GM19467 (cell line): ENCODE results near the gene STX8.
"Not testable (repeated sequence)": the region's sequence is repeated elsewhere in the genome, so short reads cannot be mapped to it uniquely, and the experiment has no call there.

ENCODE experiments used
- ATAC-seq: cut with Tn5 transposase; IDR thresholded peaks from one replicate; pipeline ENCODE4 v1.9.1; 2021; ENCODE audit warnings: mild to moderate bottlenecking, moderate library complexity; ENCODE audit not compliant: unreplicated experiment

STX8 gene

GRCh38 chr17:9355231-9355630 lies 220.4 kb downstream of the STX8 start:
- not testable (repeated sequence) for ATAC-seq

- ATAC-seq: no peak
Observed at GRCh38 chr17:9350080-9350479, 225.5 kb downstream of the STX8 start.

- no peak for ATAC-seq
Observed at GRCh38 chr17:9346296-9346926, 229.2 kb downstream of the STX8 start.

GRCh38 chr17:9343516-9343915 lies 232.1 kb downstream of the STX8 start:
- no peak for ATAC-seq

- no peak for ATAC-seq
Observed at GRCh38 chr17:9342225-9342624, 233.4 kb downstream of the STX8 start.

- no peak for ATAC-seq
Observed at GRCh38 chr17:9339958-9340357, 235.7 kb downstream of the STX8 start.

- not testable (repeated sequence) for ATAC-seq
Observed at GRCh38 chr17:9339482-9339881, 236.1 kb downstream of the STX8 start.

- ATAC-seq: no peak
Observed at GRCh38 chr17:9336817-9337216, 238.8 kb downstream of the STX8 start.

- no peak for ATAC-seq
Observed at GRCh38 chr17:9334536-9335446, 240.8 kb downstream of the STX8 start.

GRCh38 chr17:9332132-9332494 lies 243.5 kb downstream of the STX8 start:
- ATAC-seq: no peak

- ATAC-seq: no peak
Observed at GRCh38 chr17:9331279-9332131, 244.1 kb downstream of the STX8 start.

GRCh38 chr17:9330611-9331271 lies 244.9 kb downstream of the STX8 start:
- no peak for ATAC-seq

- ATAC-seq: no peak
Observed at GRCh38 chr17:9330141-9330540, 245.5 kb downstream of the STX8 start.

GRCh38 chr17:9329251-9329921 lies 246.2 kb downstream of the STX8 start:
- no peak for ATAC-seq

GRCh38 chr17:9324864-9325263 lies 250.8 kb downstream of the STX8 start:
- ATAC-seq: no peak

GRCh38 chr17:9322326-9322725 lies 253.3 kb downstream of the STX8 start:
- ATAC-seq: no peak

GRCh38 chr17:9321890-9322289 lies 253.7 kb downstream of the STX8 start:
- ATAC-seq: no peak

- ATAC-seq: no peak
Observed at GRCh38 chr17:9315360-9315759, 260.3 kb downstream of the STX8 start.

- ATAC-seq: no peak
Observed at GRCh38 chr17:9313346-9313745, 262.3 kb downstream of the STX8 start.

- no peak for ATAC-seq
Observed at GRCh38 chr17:9309216-9309615, 266.4 kb downstream of the STX8 start.
